GM18507 (cell line): ENCODE results near the gene GABRB1.
A peak's percentile ranks its signal among the peaks of the same experiment; 100 is the strongest.

ENCODE experiments used
- DNase-seq: peaks from one replicate; pipeline ENCODE4 v3.0.0; 2011; ENCODE audit warnings: low read depth; ENCODE audit not compliant: insufficient read length; ENCODE audit errors: extremely low spot score
- FAIRE-seq: peaks from 2 replicates; lab custom pipeline; 2011; peaks lifted over from hg19 to GRCh38; lab: Jason Lieb, UNC

The GABRB1 gene

DNA sequence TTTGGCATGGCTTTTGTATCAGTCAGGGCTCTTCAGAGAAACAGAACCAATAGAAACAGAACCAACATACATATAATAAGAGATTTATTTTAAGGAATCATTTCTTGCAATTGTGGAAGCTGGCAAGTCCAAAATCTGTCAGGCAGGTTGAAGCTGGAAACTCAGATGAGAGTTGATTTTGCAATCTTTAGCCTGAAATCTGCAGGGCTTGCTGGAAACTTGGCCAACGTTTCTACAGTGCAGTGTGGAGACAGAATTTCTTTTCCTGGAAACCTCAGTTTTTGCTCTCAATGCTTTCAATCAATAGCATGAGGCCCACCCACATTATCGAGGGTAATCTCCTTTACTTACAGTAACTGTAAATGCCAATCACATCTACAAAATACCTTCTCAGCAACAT is 386.8 kb downstream of the GABRB1 start:
- DNase-seq (no peak), FAIRE-seq (no peak)

DNA sequence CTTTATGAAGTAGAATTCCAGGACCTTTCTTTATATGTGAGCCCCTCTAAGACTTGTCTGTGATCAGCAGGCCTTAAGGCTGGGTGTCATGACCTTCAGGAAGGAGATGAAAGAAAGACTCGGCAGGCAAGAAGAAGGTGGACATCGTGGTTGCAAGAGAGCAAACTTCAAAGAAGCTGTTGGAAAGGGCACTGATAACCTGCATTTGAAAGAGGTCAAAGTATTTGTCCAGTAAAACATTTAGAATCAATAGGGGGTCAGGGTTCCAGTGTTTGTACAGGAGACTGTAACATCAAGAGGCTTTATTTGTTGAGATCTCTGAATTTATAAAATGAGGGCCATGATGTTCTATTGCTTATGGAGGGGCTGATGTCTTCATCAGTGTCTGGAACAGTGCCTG is 387.9 kb downstream of the GABRB1 start:
- no peak for FAIRE-seq
- DNase-seq: no peak

DNA sequence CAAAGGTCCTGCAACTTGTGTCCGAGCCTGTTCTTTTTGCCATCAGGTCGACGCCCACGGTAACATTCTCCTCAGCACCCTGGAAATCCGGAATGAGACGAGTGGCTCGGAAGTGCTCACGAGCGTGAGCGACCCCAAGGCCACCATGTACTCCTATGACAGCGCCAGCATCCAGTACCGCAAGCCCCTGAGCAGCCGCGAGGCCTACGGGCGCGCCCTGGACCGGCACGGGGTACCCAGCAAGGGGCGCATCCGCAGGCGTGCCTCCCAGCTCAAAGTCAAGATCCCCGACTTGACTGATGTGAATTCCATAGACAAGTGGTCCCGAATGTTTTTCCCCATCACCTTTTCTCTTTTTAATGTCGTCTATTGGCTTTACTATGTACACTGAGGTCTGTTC is 394.3 kb downstream of the GABRB1 start:
- no peak for FAIRE-seq
- DNase-seq: no peak

DNA sequence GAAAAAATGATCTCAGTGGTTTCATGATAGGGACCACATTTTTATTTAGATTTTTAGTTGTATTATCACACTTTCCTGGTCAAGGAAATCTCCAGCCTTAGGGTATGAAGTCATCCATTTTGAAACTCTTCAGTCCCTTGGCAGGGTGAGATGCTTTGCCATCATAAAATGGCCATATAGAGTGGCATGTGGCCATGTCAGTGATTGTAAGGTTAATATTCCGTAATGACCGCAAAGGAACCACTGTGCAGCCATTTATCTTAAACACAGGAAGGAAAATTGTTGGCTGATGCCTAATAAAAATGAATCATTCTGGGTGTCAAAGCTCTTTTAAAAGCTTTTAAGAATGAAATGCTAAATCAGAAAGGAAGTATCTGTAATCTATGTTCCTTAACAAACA is 396.6 kb downstream of the GABRB1 start:
- FAIRE-seq: no peak
- DNase-seq: no peak

DNA sequence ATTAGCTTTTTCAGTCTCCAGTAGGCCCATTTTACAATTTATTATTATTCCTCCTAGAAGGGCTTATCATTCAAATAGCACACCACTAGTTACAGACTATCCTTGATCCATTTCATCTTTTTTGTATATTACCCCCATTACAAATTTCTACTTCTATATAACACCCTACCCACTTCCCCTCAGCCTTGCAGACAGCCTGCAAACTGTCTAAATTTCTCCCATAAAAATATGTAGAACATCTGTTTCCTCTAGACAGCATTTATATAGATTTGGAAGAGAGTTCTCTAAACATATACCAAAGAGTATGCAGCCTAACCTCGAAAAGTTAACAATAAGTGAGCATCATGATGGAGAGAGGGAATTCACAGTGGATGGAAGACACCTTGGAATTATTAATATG is 401.4 kb downstream of the GABRB1 start:
- no peak for FAIRE-seq

DNA sequence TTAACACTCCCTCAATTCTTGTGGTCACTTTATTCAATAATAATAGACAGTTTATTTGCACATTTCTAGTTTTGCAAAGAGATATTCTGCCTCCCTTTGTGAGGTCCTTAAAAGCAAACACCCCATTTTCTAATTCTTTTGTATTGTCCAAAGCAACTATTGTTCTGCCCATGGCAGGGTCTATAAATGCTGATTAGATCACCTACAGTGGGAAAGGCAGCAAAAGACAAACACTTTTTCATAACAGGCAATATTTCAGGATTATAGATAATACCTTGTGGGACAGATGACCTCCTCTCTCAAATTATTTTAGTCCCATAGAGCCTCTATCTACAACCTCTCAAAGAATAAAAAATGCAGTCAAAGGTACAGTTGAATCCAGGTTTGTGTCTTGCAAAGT is 403.6 kb downstream of the GABRB1 start:
- FAIRE-seq (no peak), DNase-seq (no peak)

More for the DNA sequence above, 401.4 kb downstream of the GABRB1 start:
- no peak for DNase-seq

DNA sequence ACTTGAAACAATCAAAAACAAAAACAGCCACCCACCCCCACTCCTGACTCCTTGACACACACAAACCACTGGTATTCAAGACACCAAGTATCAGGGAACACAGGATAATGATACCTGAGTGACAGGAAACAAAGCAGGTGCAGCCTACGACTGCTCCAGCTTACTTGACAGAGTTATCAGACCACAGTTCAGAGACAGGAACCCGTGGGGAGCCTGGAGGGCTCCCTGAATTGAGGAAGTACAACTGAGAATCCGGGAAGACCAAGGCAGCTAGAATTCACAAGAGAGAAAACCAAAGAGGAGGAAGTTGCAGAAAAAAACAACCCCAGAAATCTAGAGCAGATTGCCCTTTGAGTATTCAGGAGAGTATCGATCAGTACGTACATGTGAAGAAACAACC is 411.6 kb downstream of the GABRB1 start:
- FAIRE-seq (peak; percentile 5), DNase-seq (no peak)

DNA sequence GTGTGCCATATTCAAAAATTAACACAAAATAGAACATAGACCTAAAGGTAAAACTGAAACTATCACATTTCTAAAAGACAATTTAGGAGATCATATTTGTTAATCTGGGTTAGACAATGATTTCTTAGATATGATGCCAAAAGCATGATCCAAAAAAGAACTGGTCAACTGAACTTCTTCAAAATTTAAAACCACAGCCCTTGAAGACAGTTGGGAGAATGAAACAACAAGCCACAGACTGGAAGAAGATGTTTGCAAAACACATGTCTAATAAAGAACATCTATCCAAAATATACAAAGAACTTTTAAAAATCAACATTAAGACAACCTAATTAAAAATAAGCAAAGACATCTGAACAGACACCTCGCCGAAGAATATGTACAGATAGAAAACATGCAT is 412.7 kb downstream of the GABRB1 start:
- no peak for DNase-seq
- FAIRE-seq: no peak

DNA sequence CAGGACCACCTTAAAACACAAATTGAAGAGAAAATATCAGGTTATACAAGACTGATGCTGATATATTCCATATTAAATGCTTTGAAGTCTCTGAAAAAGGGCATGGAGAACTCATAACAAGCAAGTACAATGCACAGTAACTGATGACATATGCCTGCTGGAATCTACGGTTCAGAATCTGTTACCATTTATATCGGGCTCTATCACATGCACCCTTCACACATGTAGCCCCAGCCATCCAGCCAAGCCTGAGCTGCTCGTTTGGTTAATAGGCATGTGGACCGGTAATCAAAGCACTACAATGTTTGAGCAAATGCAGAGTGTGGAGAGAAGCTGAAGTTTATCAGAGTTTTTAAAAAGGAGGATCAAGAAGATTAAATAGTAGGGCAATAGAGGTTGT is 420.3 kb downstream of the GABRB1 start:
- FAIRE-seq (no peak), DNase-seq (no peak)

DNA sequence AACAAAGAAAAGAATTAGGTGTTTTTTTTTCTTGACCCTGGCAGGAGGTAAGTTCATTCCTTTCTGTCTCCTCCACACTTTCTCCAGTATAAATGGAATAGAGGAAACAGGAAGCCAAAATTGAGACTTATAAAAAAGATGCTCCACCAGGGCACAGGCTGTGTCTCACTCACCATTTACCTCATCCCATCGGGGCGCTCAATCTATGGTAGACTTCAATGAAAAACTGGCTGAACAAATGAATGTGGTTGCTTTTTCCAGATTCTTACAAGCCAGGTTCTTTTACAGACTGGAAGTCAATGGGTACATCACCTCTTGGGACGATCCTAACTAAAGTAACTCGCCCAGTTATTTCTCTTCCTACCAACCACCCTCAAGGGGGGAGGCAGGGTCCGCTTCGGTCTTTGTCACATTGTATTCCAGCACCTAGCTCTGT is 431.4 kb downstream of the GABRB1 start:
- peak; percentile 18 for FAIRE-seq
- DNase-seq: no peak

DNA sequence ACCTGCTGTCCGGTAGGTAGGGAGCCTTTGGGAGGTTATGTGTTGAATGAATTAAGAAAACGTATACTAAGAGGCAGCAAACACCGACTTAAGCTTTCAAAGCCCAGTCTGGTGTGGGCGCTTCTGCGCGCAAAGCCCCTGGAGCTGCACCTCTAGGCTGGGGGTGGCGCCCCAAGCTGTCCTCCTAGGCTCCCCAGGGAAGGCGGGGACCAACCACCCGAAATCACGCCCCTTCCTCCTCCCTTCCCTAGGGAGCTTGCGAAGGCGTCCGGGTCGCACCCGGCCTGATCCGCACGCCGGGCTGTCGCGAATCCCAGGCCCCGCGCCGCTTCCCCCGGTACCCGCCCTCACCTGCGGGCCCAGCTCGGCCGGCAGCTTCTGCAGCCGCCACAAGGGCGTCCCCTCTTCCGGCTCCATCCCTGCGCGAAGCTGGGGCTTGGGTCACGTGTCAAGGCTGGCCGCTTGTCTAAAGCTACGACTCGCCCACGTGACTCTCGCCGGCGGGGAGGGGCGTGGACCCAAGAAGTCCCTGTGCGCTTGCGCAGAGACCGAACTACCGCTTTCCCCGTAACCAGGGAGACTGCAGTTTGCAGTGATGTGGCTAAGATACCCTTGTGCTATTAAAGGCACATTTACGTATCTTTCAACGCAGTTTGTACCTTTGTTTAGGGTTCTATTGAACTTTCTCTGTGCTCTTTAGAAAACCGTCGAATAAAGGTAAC is 432.0 kb downstream of the GABRB1 start, which contains the start of gene COMMD8:
COMMD8 (minus strand) TSS at position 468 of the 722 bp plus-strand sequence; CDS start at position 417, 51 bp downstream.
- peak; percentile 92 for DNase-seq
- peak; percentile 100 for FAIRE-seq

DNA sequence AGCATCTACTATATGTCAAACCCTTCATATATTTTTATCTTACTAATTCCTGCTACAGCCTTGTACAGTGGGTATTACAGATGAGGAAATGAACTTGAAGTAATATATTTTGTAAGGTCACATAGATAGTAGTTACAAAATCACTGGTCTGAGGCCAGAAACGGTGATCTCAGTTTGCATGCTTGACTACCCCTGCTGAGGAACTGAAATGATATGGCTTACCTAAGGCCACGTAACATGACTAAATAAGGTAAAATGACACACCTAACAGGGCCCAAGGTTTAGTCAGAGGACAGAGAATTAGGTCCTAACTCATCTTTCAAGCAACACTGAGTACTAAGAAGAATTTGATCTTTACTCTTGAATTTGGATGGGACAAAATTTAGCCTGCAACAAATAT is 433.6 kb downstream of the GABRB1 start:
- peak; percentile 80 for FAIRE-seq

DNA sequence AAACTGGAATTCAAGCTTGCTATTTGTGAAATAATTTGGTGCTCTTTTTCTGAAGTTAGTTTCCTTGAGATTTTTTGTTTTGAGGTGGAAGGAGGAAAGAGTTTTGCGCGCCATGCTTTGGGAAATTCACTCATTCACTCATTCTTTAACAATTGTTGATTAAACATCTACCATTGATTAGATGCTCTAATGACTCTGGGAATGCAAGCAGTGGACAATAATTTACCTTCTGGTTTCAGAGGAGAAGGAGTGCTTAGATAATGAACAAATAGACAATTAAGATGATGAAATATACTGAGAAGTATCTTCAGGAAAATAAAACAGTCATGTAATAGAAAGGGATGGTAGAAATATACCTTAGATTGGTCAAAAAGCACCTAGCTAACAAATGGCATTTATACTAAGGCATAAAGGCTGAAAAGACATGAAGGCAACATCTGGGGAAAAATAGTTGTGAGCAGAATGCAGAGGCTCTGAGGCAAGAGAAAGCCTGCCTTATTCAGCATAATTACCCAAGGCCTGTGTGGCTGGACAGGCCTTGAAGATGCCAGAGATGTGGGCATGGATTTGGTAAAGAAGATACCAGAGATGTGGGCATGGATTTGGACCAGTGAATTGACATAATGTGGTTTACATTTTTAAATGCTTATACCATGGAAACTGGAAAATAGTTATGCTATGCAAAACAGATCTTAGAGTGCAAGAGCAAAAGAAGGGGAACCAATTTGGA is 434.9 kb downstream of the GABRB1 start:
- DNase-seq (no peak), FAIRE-seq (no peak)

More for the DNA sequence above, 433.6 kb downstream of the GABRB1 start:
- no peak for DNase-seq

DNA sequence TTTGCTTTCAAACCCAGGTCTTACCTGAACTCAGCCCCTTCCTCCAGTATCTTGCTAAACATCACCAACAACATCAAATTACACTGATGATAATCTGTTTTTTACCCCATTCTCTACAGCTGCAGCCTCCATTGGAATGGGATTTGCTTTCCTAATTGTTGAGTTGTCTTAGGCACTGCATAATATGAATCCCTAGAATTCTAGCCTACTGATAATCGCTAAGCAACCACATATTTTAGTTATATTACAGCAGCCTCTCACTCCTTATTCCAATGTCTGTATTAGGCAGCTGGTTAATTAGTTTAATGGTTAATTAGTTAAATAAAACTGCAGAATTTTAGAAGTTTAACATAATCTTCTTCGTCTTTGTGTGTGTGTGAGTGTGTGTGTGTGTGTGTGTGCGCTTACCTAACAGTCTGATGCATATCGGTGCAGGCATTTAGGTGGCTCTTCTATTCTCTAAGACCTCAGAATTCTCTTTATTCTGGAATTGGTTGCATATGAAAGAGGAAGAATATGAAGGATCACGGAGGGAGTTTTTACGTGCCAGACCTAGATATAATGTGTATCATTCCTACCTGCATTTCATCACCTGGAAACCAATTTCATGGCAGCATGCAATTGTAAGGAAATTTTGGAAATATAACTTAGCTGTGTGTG is 437.5 kb downstream of the GABRB1 start:
- DNase-seq (no peak), FAIRE-seq (no peak)

DNA sequence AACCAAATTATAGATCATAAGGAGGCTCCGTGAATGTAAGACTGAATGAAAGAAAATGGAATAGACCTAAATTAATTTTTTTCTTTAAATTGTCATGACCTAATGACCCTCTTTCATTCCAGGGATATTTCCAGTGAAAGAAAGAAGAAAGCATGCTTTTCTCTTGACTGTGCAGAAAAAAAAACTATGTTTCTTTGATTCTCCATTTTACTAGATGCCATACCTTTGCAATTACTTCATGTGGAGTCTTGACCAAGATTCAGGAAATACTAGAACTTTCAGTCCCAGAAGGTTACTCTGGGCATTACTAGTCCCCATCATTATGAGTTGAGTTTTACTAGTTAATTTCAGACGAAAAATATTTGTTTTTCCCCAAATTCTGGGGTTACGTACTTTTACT is 438.6 kb downstream of the GABRB1 start:
- DNase-seq (no peak), FAIRE-seq (no peak)

DNA sequence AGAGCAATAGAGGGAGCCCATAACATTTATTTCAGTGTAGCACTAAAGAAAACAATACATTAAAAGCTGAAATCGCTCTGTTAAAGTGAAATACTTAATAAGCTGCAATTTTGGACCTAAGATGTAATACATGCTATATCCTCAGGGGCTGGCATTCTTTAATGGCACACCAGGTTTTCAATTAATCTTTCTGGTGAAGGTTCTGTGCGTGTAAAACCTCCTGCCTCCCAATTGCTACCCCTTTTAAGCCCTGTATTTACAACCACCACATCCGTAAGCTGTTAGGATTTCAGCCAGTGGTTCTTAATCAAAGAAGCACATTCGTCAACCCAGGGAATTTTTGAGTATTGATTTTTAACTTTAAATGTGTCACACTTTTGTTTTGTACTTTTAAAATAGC is 439.7 kb downstream of the GABRB1 start:
- no peak for FAIRE-seq
- no peak for DNase-seq

DNA sequence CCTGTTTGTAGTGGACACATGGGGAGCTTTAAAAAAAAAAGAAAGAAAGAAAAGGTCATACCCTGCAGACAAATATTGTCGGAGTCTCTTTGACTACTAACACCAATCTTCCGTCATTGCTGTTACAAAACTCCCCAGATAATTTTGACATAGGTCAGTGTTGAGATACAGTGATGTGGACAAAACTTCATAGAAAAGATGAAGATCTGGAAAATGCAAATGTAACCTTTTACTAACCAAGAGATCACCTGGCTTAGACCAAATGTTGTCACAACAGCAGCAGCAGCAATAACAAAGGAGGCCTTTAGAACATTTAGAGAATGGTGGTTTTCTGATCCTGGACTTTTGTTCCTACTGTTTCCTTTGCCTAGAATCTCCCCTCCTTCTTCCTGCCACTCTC is 440.2 kb downstream of the GABRB1 start:
- DNase-seq: no peak
- FAIRE-seq: peak; percentile 18

DNA sequence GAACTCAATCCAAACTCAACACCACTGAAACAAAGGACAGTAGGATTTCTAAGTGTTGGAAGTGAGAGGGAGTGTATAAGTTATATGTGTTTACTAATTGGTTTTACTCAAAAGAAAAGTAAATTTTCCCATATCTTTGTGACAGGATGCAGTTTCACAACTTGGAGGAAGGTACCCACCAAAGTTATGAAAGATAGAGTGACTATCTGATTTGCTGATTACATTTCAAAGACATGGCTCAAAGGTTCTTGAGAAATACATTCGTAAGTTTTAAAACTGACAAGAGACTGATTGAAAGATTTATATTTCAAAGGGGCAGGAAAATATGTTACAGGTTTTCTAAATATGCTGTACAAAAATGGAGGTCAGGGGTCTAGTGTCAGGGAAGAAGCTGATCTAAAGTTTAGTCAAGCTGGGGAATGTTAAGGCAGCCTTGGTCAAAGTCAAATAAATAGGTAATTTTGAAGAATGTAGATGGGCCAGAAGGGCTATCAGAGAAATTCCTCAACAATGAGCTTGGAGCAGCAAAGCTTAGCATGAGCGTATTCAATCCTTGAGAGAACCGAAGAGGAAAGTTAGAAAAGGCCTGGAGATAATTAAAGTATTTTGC is 441.9 kb downstream of the GABRB1 start:
- DNase-seq (no peak), FAIRE-seq (no peak)

DNA sequence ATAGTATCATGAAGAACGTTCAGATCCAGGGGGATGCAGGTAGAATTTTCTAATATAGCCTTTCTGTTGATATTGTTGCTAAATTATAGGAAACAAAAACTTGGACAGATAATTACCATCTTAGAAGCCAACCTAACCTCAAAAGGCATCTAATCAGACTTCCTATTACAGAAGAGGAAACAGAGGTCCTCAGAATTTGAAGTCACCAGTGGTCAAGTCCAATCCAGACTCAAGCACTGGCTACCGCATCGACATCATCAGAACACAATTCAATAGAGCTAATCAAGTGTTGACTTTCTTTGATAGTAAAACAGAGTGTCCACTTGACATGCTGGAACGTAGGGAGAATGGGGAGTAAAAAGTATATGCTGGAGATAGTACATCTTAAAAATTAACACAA is 443.4 kb downstream of the GABRB1 start:
- FAIRE-seq (no peak), DNase-seq (no peak)

DNA sequence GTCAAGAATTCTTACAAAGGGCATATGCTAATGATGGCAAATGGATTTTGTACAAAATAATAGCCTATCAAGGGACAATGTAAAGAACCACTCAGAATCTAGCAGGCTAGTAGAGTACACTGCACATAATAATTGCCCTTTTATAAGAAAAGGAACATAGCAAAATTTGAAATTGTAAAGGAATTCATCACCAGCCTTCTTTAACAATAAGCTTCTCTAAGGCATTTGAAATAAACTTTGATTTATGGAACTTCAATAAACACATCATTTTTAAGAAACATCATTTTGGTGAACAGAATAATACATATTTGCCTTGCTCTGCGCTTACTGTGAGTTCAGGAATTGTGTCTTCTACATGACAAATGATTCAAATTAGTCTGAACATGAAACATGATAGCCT is 444.0 kb downstream of the GABRB1 start:
- no peak for DNase-seq
- FAIRE-seq: no peak
